HG03575 (cell line): ENCODE measurements around the gene RBP2.

Experiments used
- ATAC-seq: cut with Tn5 transposase; IDR thresholded peaks from one replicate; pipeline ENCODE4 v1.9.1; 2021; ENCODE audit not compliant: unreplicated experiment, insufficient number of reproducible peaks, low FRiP score; ENCODE audit errors: extremely low read depth

The RBP2 gene

DNA sequence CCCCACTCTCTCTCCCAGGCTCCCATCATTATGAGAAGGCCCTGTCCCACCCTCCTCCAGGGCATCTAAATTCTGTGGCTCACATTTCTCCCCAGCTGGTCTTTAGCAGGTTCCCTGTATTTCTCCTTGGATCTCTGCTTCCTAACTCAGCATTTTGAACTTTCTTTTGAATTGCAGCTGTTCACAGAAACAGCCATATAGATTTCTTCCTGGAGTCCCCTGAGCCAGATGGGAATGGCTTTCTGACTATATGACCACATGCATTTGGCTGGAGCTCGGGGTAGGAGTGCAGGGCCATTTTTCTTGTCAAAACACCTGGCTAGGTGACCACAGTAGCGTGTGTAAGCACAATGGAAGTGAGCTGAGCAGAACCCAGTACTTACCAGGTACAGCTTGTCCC lies 22.0 kb downstream of the RBP2 start:
- ATAC-seq: no peak

DNA sequence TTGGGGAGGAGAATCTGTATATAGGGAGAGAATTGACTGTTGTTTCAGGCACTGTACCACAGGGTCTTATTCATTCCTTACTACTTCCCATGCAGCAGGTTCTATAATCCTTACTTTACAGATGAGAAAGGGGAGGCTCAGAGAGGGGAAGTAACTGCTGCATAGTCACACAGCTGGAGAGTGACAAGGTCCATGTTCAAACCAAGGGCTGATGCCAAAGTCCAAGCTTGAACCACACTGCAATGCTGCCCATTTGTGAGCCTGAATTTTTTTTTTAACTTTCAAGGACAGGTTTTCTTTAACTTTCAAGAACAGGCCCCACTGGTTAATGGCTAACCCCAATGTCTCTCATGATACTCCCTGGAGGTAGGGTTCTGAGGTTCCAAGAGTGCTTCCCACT lies 26.2 kb downstream of the RBP2 start:
- ATAC-seq: no peak

DNA sequence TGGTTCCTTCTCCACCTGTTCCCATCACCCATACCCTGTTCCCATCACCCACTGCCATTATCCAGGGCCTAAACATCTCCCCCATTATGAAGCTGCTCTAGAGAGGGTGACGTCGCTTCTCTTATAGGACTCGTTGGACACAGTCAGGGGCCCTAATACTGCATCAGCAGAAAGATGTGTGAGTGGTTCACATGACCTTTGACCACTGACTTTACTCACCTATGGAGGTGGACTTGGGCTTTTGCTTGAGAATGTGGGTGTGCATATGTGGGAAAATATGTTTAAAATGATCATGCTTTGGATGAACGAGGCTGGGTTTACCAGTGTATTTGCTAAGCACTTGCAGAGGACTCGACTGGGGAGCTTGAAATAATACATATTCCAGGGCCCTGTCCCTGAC lies 26.8 kb downstream of the RBP2 start:
- ATAC-seq: no peak

DNA sequence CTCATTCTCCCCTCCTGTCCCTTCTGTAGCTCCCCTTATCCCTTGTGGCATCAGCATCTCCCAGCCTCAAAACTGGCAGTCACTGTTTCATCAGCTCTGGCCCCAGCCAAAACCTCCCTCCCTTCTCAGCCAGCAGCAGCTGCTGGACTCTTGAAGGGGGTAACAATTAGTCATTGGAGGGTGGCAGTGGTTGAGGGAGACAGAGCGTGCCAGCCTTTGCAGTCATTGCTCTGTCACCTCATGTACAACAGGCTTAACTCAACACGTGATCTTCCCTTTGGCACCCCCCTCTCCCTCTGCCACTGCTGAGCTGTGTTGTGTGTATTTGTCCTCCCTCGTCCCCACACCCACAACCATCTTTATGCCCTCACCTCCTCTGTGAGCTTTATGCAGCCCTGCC lies 28.2 kb downstream of the RBP2 start:
- ATAC-seq: no peak

DNA sequence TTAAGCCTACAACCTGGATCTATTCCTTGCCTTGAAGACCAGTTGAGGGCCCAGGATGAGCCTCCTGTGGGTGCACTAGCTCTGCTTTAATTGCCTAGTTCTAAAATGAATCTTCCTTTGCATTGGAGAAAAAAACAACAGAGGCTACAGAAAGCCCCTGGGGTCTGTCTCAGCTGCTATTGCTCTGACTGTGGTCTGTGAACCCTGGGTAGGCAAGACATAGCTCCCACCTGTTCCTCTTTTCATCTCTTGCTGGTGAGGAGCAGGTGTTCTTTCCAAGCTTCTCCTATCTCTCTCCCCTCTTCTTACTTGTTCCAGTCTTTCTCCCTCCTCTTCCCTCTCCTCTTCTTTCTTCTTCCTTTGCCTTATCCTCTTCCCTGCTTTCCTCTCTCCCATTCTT lies 28.8 kb downstream of the RBP2 start:
- no peak for ATAC-seq

DNA sequence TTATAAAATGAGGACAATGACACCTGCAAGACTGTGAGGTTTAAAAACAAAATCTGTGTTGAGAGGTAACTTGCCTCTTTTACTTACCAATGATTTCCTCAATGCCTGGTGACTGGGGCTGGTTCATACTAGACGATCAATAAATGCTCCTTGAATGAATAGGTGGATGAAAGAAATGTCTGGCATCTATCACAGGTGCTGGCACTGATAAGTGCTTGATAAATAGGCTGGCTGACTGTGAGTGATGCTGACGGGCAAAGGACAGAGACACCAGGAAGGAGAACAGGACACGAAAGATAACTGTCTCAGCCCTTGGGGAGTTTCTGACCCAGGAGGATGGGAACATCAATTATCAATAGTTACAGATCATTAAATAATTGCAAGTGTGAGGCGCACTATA lies 31.9 kb downstream of the RBP2 start:
- no peak for ATAC-seq

DNA sequence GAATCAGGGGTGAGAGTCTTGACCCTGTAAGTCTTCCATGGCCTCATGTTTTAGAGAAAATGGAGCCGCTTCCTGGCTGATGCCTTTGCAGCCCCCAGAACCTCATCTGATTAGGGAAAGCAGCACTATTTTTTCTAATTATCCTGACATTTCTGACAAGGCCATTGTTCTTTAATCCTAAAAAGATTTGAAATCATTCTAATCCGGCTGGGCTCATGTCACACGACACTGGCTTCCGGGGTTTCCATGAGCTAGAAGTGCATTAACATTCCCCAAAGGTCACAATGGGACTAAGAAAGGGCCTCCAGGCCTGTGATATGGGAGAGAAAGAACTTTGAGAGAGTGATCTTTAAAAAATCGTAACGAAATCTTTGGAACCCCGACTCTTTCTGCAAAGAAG lies 33.1 kb downstream of the RBP2 start:
- no peak for ATAC-seq

DNA sequence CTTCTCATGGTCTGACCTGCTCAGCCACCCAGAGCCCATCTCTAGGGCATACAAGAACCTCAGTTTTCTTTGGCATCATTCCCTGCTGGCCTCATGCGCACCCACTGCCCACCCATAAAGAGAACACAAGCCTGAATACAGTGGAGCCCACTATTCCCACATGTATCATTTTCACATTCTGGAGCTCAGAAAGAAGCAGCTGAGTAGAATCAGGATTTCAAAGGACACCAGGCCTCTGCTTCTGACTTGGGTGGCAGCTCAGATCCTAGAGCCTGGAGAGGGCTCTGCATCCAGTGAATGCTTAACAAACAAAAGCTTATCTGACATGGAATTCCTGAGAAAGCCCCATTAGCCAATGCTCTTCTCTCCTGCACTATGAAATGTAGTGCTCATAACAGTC lies 34.7 kb downstream of the RBP2 start:
- no peak for ATAC-seq

DNA sequence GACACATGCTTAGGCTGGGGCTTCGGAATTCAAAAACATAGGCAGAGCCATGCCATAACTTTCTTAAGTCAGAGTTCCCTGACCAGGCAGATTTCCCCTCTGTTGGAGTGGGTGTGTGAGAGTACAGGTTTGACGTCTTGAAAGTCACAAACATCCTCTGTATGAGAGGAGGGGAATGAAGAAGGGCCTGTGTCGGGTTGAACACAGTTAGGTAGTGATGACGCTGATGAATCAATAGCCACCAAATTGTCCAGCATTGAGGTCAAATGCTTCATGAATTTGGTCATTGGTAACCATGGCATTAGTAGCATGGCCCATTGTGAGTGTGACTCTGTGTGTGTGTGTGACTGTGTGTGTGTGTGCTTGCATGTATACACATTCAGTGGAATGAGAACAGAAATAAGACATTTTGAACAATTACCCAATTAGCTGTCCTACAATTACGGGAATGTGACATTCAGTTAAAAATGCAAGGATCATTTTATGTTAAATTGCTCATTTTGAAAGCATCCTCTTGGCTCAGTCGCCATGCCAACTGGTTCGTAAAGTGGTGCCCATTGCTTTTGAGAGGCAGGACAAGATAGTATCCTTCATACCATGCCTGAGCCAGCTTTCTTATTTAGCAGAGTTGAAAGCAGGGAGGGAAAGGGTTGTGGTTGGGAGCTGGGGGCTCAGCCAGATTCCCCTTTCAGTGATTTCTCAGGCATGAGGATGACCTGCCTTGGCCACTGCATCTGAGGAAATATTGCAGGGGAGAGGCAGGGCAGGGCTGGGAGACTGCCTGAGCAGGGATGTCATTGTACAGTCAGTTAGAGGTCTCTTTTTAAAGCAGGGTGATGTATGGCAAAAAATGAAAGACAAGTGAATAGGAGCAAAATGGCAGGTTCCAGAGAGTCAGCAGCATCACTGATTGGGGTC lies 35.4 kb downstream of the RBP2 start:
- ATAC-seq: no peak

DNA sequence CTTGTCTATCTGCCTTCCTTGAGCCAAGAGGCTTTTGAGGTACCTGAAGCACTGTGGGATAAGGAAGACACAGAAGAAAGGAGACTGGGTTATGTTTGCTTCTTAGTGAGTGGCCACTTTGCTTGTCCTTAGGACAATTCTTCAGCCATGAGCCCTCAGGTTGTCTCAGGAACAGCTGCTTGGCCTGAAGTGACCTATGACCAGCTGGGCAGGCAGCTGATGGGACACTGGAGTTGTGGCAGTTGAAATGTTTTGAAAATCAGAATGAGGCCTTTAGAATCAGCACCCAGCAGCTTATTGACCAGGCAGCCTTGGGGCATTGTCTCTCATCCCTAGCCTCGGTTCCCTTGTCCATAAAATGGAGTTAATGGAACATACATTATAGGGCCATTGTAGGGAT lies 37.0 kb downstream of the RBP2 start:
- ATAC-seq: no peak

DNA sequence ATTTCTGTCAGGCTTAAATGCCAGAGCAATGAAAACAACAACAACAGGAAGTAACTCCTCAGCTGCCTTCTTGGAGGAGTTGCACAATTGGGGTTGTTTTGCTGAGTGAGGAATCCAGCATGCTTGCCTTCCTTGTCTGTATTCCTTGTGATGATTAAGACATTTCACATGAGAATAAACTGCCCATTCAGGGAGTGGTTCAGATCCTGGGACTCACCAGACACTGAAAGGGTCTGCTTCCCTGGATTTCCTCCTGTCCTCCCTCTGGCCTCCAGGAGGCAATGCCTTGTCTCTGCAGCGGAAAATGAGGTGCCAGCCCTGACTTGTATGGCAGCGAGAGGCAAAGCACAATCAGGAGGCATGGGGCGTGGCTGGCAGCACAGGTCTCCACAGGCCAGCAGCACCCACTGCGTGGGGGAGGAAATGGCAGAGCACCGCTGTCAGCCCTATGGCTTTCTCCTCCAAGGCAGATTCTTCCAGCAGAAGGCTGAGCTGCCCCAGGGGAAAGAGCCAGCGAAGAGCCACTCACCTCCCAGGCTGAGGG lies 41.5 kb downstream of the RBP2 start:
- no peak for ATAC-seq

DNA sequence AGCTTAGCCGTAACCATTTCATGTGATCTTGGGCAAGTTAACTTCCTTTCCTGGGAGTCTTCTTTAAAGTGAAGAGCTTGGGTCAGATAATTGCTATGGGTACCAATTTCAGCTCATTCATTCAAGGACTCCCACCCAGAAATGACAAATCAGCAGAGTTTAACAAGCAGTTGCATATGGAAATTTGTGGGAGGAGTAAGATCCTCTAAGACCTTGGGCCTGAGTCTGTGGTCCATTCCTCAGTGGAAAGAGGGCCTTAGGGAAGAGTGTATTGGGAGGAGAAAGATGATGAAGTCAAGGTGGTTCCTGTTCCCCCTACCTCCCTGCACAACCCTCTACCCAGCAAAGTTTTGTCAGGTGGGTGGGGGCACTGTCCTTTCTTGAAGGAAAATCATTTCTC lies 42.1 kb downstream of the RBP2 start:
- ATAC-seq: no peak

DNA sequence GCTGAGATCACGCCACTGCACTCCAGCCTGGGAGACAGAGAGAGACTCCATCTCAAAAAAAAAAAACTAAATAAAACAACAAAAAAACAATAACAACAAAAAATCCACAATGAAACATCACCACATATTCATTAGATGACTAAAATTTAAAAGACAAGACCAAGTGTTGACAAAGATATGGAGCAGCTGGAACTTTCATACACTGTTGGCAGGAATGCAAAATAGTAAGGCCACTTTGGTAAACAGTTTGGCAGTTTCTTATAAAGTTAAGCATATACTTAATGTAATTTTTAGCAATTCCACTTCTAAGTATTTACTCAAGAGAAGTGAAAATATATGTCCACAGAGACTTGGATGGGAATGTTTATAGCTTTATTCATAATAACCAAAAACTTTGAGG lies 43.2 kb downstream of the RBP2 start:
- no peak for ATAC-seq

DNA sequence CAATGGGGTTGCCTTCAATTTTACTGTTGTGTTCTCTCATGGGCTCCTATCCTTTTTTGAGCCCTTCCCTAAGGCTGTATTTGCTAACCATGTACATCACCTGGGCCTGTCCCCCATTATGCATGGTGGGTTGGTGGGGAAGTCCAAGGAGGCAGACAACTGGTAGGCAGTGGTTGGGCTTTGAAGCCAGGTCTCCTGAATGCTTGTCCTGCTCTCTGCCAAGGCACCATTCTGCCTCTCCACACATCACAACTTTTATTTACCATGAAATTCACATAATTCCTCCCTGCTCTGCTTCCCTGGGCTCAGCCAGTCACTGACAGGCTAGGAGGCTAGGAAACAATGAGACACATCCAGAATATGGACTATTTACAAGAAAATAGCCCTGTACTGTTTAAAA lies 45.8 kb downstream of the RBP2 start:
- ATAC-seq: no peak

DNA sequence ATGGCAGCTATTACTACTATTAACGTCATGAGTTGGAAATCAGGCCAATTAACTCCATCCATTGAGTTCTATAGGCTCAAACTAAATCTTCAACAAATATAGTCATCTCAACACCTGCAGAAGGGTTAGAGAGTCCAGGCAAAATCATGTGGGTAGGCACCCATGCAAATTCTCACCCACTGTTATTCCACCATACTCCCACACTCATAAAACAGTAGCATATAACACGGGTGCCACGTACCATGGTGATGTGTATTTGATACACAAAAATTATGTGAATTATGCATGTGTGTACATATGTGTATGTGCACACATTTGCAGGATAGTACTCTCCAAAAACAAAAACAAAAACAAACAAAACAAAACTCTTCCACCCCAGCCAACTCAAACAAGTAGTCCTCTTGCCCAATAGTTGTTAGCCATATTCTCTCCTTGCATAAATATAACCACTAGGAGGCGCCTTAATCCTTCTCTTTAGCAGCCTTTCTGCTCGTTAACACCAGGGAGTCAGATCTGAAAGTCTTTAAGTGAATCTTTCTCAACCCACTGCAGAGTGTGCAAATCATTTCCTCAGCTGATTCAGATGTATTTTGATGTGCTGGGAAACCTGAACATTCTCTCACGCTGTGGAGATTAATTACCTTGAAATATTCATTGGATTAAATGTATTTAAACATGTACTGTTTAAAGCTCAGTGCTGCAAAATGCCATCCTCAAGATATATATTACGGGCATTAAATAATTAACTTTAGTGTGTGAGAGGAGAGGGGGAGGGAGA lies 48.8 kb downstream of the RBP2 start:
- no peak for ATAC-seq

DNA sequence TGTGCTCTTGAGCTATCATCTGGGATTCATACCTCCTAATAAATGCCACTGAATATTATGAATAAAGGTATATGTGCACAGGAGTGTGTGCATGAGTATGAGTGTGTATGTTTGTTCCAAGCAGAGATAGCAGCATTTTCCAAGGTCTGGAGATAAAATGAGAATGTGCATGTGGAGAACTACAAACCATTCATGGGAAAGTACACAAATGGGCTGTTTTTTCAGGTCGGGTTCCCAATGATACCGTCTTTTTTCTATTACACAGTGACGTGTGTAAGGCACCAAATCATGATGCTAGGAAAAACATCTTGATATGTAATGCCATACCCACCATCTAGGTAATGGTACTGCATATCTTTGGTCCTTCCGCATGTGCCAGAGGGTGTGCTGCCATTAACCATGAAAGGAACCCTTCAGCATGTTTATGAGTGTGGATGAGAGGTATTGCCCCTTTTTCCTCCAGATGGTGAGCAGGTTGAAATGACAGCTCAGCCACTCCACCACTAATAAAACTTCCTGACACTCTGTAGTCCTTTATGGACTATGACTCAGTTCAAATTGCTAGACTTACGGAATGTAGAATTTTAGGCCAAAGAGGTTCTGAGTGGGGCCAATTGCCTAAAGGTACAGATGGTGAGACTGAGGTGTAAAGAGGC lies 50.4 kb downstream of the RBP2 start:
- no peak for ATAC-seq

DNA sequence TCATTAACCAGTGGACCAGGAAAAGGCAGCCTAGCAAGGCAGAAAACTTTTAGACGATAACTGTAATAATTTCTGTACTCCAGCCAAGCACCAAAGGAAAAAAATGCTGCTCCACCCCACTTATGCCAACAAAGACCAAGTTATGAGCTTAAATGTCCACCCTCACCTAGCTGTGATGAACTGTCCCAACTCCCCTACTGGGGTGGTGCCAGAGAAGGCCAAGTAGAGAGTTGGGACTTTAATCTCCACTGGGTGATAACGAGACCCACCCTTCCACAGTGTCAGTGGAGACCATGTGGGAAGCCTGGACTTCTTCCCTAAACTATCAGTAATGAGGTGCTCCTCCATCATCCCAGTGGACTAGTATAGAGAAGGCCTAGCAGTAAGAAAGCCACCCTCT lies 53.1 kb downstream of the RBP2 start:
- ATAC-seq: no peak

DNA sequence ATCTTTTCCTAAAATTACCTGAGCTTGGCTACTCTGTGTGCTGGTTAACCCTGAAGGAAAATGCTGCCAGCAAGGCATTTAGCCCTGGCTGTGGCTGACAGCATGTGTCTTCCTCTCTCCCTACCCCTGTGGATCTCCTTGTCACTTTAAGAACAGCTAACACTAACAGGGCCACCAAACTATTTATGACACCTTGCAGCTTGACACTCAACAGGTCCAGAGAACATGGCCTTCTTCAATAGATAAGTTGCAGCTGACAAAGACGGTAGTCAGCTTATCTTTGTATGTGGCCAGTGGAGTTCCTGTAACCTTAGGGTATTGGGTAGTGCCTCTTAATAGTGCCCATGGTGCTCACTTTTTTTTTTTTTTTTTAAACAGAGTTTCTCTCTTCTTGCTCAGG lies 54.9 kb downstream of the RBP2 start:
- ATAC-seq: no peak

DNA sequence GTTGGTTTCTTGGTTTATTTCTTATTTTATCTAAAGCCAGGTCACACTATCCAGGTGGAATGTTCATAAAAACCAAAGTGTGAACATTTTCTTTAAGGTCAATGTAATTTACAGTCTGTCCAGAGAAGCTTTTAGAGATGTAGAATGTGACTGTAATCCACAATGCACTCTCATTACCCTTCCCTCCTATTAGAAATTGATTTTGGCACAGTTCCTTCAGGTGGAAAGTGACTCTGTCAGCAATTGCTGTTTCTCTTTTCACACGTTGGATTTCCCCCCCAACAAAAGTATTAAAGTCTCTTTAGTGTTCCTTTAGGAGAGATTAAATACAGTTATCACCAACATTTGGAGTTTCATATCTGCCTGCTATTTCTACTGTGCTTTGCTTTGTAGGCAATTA lies 55.3 kb downstream of the RBP2 start:
- ATAC-seq: no peak

DNA sequence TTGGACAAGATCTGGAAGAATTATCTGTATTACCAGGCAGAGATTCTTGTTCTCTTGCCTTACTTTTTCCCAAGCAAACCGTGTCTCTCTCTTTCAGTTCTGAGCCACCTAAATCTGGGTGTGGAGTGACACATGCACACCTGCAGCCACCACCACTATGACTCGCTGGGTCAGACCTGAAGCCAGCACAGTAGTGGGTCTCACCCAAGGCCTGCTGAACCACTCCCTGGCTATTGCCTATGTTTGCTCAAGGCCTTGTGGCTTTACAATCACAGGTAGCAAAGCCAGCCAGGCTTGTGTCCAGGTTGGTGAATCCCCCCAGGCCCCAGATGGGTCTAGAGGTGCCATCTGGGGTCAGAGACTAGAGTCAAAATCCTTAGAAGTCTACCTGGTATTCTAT lies 58.2 kb downstream of the RBP2 start:
- ATAC-seq: no peak
